ENCODE results near the gene BBS12.

Gene BBS12

DNA sequence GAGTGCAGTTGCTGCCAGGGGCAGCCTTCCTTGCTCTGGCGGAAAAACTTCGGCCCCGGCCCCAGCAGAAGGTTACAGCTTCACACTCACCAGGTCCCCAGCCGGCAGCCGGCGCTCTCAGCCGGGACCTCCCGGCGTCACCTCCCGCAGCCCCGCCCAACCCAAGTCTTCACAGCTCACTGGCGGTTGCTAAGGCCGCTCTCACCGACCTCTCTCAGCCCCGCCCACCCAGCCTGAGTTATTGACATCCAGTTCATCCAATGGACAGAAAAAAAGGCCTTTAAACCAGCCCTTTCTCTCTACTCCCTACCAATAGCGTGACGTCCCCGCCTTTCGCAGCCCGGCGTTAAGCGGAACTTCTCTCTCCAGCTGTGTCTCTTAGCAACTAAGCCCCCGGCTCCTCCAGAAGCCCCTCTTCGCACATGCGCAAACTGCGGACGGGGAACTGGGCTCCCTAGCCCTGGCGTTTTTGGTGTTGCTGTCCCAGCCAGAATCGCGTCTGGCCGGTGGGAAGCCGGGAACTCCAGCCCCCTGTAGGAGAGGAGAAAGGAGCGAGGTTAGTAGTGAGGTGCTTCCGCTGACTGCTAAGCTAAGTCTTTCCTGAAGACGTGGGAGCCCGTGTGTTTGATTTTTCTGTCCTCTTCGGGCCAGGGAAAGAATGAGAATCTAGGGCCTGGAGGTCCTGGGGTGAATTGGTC, at the start of gene BBS12:
TSS of gene BBS12 (plus strand) at position 376 of the 698 bp plus-strand sequence. CDS start 9,189 bp downstream, outside the sequence.
- peak; percentile 99 for DNase-seq (ENCODE audit: low spot score)

GRCh38 chr4:122686691-122687090, 45.8 kb upstream of the BBS12 start:
- no peak for DNase-seq (ENCODE audit: low spot score)

- DNase-seq (ENCODE audit: low spot score): no peak
Measured at GRCh38 chr4:122687531-122688061, 44.9 kb upstream of the BBS12 start.

- DNase-seq (ENCODE audit: low spot score): no peak
Measured at GRCh38 chr4:122688529-122689140, 43.9 kb upstream of the BBS12 start.

DNA sequence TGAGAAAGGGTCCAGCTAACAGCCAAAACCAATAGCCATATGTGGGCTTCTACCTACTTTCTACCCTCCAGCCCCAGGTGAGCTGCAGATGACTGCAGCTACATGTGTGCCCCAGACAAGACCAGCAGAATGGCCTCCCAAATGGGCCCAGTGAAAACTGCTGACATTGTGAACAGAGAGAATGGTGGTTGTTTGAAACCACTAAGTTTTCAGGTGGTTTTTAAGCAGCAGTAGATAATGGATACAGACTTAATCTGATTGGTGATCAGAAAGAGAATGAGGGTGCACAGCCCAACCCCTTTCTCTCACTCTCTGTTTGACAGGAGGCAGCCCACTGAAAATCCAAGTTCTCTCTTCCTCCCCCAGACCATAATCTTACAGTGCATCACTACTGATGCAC, 42.5 kb upstream of the BBS12 start:
- no peak for DNase-seq (ENCODE audit: low spot score)

GRCh38 chr4:122691988-122692387, 40.5 kb upstream of the BBS12 start:
- DNase-seq (ENCODE audit: low spot score): no peak

DNA sequence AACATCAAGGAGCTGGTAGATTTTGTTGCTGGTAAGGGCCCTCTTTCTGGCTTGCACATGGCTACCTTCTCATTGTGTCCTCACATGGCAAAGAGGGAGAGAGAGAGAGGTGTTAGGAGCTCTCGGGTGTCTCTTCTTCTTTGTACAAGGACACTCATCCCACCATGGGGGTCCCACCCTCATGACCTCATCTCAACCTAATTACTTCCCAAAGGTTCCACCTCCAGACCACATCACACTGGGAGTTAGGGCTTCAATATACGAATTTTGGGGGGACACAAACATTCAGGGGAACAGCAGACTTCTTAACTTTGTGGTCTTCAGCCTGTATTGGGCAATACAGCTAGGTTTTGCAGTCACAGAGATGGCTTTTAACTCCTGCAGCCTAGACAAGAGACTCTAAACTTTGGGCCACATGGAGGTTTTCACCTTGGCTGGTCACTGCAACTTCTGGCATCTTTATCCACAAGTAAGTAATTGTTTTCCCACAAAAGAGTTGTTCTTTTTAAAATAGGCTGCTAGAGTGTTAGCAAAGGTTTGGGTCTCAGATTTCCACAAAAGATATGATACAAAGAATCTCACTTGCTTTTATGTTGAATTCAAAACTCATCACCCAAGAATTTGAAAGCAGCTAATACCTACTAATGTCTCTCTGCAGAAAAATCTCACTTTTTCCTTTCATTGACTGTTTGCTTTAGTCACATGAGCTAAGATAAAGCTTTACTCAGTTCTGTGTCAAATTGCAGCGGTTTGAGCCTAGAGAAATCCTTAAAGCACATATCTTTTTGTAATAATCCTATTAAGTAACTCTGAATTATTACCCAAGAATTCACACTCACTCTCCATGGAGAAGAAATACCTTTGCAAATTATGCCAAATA, 39.6 kb upstream of the BBS12 start:
- DNase-seq (ENCODE audit: low spot score): no peak

DNA sequence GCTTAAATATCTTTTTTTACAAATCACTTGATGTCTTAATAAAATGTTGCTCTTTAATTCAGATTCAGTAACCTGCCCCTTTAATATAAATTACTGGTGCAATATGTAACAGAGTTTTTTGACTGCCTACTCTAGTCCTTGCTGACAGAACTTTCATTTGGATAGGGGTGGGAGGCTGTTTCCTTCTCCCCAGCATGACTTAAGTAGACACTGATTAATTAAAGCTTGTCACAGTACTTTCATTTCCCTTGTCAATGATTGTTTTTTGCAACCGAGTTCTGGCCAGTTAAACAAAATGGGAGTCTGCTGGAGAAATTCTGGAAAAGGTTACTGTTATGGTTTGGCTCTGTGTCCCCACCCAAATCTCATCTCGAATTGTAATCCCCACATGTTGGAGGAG, 37.3 kb upstream of the BBS12 start:
- DNase-seq (ENCODE audit: low spot score): no peak

DNA sequence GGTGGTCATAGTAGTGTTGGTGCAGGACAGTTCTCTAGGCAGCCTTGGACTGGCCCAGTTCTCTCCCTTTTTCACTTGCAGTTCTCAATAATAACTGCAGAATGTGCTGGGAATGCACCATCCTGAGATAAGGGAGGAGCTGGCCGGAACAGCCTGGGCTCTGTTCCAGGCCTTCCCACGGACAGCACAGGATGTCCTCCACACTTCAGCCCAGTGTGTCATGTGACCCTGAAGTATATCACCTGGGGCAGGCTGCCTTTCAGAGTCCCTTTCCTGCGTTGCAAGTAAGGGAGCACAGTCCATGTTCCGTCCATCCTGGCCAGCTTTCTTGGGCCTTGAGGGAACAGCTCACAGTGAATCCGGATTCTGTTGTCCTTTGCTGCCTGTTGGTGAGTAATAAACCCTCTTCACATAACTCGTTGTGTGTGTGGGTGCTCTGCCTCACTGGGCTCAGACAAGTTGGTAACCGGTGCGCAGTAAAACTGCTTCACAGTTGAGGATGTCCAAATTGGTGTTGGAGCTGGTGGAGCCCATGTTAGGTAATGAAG, 32.3 kb upstream of the BBS12 start:
- DNase-seq (ENCODE audit: low spot score): no peak

GRCh38 chr4:122701061-122701460, 31.4 kb upstream of the BBS12 start:
- no peak for DNase-seq (ENCODE audit: low spot score)

DNA sequence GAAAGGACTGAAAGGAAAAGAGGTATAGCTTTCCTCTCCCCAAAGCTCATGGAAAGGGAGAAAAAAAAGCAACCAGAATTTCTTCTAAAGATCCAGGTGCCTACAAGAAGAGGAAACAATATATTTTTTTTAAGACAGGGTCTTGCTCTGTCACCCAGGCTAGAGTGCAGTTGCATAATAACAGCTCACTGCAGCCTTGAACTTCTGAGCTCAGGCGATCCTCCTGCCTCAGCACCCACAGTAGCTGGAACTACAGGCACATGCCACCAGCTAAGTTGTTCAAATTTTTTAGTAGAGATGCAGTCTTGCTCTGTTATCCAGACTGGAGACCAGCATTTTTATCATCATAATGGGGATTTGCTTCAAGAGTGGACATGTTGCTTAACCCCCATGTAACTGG, 30.5 kb upstream of the BBS12 start:
- no peak for DNase-seq (ENCODE audit: low spot score)

DNA sequence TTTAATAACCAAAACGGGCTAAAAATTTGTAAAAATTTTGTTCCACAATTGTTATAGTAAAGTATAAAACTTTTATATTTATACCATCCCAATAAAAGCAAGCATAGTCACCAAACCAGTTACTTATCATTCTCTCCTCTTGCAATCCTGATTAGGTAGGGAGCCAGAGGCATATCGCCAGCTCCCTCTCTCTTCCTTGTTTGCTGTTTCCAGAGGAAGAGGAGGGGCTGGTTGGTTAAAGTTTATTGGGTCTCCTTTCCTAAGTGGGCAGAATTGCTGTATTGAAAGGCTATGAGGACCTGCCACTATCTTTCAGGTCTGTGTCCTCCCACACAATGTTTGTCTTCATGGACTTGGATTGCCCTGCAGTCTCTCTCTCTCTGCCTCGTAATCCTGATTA, 29.6 kb upstream of the BBS12 start:
- no peak for DNase-seq (ENCODE audit: low spot score)

GRCh38 chr4:122703868-122704267, 28.6 kb upstream of the BBS12 start:
- no peak for DNase-seq (ENCODE audit: low spot score)

- no peak for DNase-seq (ENCODE audit: low spot score)
Measured at GRCh38 chr4:122705009-122705408, 27.5 kb upstream of the BBS12 start.

DNA sequence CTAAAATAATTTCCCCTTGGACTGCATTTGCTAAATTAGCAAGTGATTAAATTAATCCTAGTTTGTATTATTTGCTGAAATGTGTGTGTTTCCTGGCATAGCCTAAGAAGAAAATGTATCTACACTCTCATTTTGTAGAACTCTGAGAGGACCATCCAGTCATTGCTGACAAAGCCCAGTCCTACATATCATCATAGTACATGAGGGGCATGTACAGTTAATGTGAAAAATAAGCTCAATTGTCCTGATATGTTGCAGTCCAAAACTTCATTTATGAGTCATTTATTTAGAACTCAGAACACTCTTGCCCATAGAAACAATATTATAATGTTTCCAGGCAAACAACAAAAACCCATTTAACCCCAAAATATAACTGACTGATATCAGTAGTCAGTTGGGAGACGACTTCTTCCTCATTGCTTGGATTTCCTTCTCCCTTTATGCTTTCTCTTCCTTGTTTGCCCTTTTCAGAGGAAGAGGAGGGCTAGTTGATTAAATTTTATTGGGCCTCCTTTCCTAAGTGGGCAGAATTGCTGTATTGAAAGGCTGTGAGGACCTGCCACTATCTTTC, 26.9 kb upstream of the BBS12 start:
- DNase-seq (ENCODE audit: low spot score): no peak

- DNase-seq (ENCODE audit: low spot score): no peak
Measured at GRCh38 chr4:122706511-122706910, 26.0 kb upstream of the BBS12 start.

DNA sequence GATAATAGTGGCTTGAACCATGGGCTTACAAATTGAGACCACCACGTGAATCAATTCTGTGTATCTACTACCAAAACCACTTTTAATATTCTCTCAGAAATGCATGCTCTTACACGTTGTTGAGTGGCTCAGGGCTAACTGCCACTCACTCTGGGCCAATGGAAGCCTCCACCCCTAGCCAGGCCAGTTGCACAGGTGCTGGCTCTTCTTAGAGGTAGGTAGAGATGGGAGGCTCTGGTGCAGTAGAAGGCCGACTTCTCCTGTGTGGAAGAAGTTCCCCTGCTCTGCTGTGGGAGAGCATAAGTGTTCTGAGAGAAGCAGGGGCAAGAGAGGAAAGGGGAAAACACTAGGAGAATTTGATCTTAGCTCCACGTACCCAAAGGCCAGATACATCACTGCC, 25.0 kb upstream of the BBS12 start:
- DNase-seq (ENCODE audit: low spot score): no peak

DNA sequence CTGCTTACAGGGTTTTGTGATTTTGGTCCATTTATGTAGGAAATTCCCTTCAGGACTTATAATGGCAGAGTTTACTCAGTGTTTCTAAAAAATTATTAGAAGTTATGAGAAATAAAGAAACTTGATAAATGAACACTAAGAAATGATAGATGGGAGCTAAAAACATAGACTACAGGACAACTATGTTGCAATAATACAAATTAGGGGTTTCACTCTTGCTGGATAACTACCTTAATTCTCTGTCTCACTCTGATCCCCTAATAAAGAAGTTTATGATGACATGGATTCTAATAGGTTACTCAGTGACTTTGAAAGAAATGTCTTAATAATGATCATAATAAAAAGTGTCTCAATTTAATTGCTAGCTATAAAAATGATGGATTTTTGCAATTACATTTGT, 23.3 kb upstream of the BBS12 start:
- DNase-seq (ENCODE audit: low spot score): no peak

- no peak for DNase-seq (ENCODE audit: low spot score)
Measured at GRCh38 chr4:122710434-122711308, 21.8 kb upstream of the BBS12 start.

GRCh38 chr4:122711919-122712318, 20.6 kb upstream of the BBS12 start:
- DNase-seq (ENCODE audit: low spot score): no peak

DNA sequence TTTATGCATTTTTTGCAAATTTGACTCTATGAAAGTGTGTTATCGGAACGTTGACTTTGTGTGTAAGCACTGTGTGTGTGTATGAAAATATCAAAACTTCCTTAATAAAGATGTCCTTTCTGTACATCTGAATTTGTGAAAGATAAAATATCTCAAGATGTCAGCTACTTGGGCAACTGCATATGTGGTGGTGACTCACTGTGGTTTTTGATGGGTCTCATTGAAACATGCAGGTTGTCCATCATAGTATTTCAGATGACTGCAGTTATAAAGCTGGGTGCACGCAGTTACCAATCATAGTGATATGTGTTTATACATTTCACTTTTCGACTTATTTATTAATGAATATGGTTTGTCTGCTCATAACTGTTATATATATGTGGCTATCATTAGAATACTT, 19.7 kb upstream of the BBS12 start:
- DNase-seq (ENCODE audit: low spot score): no peak
